OCI-LY7 (cell line): ENCODE measurements around the gene INTS6L. TPM values are rescaled to one million over a fixed set of nuclear protein-coding genes. Genes with fewer than 3 reads are reported as not detected.
"Not testable (repeated sequence)": the region's sequence is repeated elsewhere in the genome, so short reads cannot be mapped to it uniquely, and the experiment has no call there.

Experiments
- BruUV-seq: library from RNA; stranded (reverse); fragments of 400-500 nt; replicated peaks from 2 replicates; lab custom pipeline; 2021; lab: Mats Ljungman, UMichigan
- CTCF ChIA-PET: fragments of 300-600 bp; sonication (Branson Sonifier 250); formaldehyde crosslinking; loops from one replicate; lab custom pipeline; 2022; ENCODE audit warnings: antibody characterized with exemption; ENCODE audit not compliant: unreplicated experiment; lab: Charles Lee
- POLR2A ChIA-PET: fragments of 300-600 bp; sonication (Branson Sonifier 250); formaldehyde crosslinking; loops from one replicate; lab custom pipeline; 2022; ENCODE audit warnings: antibody characterized with exemption; lab: Charles Lee
- DNase-seq: peaks from one replicate; pipeline ENCODE4 v3.0.0-alpha.2; 2015; ENCODE audit warnings: low spot score
- H2AFZ ChIP-seq: fragments of 200-600 bp; sonication (generic), shearing (Covaris generic); 2 replicates; pipeline ENCODE4 v1.6.1; 2014; ENCODE audit warnings: mild to moderate bottlenecking, antibody characterized with exemption, low read length, moderate library complexity
- H3K27ac ChIP-seq: fragments of 200-600 bp; sonication (generic); 2 replicates; pipeline ENCODE4 v1.5.1; 2014; ENCODE audit warnings: mixed run types, low read depth, mild to moderate bottlenecking, moderate library complexity, low read length, inconsistent platforms; ENCODE audit not compliant: poor library complexity, severe bottlenecking
- H3K36me3 ChIP-seq: fragments of 200-600 bp; sonication (generic); 2 replicates; pipeline ENCODE4 v1.6.1; 2014; ENCODE audit warnings: mild to moderate bottlenecking, antibody characterized with exemption, low read length, moderate library complexity, mixed read lengths; ENCODE audit not compliant: insufficient read depth
- H3K4me1 ChIP-seq: fragments of 200-600 bp; sonication (generic); 2 replicates; pipeline ENCODE4 v1.5.1; 2014; ENCODE audit warnings: mild to moderate bottlenecking, low read length; ENCODE audit not compliant: insufficient read depth, poor library complexity, severe bottlenecking
- H3K4me2 ChIP-seq: fragments of 200-600 bp; sonication (generic); 2 replicates; pipeline ENCODE4 v1.6.1; 2014; ENCODE audit warnings: mild to moderate bottlenecking, low read length
- H3K4me3 ChIP-seq: fragments of 200-600 bp; sonication (generic); 2 replicates; pipeline ENCODE4 v1.5.1; 2014; ENCODE audit warnings: mild to moderate bottlenecking, low read depth, low read length; ENCODE audit not compliant: poor library complexity, severe bottlenecking
- H3K79me2 ChIP-seq: fragments of 200-600 bp; sonication (generic); 2 replicates; pipeline ENCODE4 v1.6.1; 2016; ENCODE audit warnings: low read depth, mild to moderate bottlenecking, low read length, moderate library complexity, mixed read lengths; ENCODE audit not compliant: insufficient read depth
- H3K9me2 ChIP-seq: fragments of 200-600 bp; sonication (generic); 2 replicates; pipeline ENCODE4 v1.6.1; 2016; ENCODE audit warnings: mild to moderate bottlenecking, low read length, mixed read lengths; ENCODE audit not compliant: insufficient read depth
- H3K9me3 ChIP-seq: fragments of 200-600 bp; sonication (generic); 2 replicates; pipeline ENCODE4 v1.6.1; 2014; ENCODE audit warnings: mild to moderate bottlenecking, mixed run types, low read length, mixed read lengths
- H4K20me1 ChIP-seq: fragments of 200-600 bp; sonication (generic); 2 replicates; pipeline ENCODE4 v1.6.1; 2014; ENCODE audit warnings: mild to moderate bottlenecking, antibody characterized with exemption, low read length, moderate library complexity, mixed read lengths; ENCODE audit not compliant: insufficient read depth
- EZH2phosphoT487 ChIP-seq: fragments of 200-600 bp; sonication (generic); IDR thresholded peaks from 2 replicates; pipeline ENCODE4 v1.6.1; 2018; ENCODE audit warnings: low read depth, borderline replicate concordance, mild to moderate bottlenecking, mixed run types, antibody characterized with exemption, low read length, moderate library complexity, mixed read lengths
- intact Hi-C: fragments of 100-400 bp; cut with micrococcal nuclease; formaldehyde crosslinking; loops from one replicate; pipeline ENCODE4 v1.10.0; 2022; ENCODE audit not compliant: unreplicated experiment
- total RNA-seq, 2 experiments: library from RNA; depleted of rRNA in 1 of 2; stranded (reverse); fragments of >200 nt in 1 of 2; shearing (Covaris generic) in 1 of 2; gene quantifications; 2 replicates each; pipeline ENCODE4 v1.2.3, GENCODE V29; 2014 to 2022
- TF ChIP-seq, protein P1 (sequence below): fragments of 200-600 bp; sonication (generic); conservative IDR thresholded peaks from 2 replicates; pipeline ENCODE4 v1.5.1; 2014; ENCODE audit warnings: mild to moderate bottlenecking, antibody characterized with exemption, low read length, moderate library complexity, mixed read lengths

INTS6L gene
- total RNA-seq, 2 experiments from 2014 or later: 15.6 to 16.4 TPM

DNA sequence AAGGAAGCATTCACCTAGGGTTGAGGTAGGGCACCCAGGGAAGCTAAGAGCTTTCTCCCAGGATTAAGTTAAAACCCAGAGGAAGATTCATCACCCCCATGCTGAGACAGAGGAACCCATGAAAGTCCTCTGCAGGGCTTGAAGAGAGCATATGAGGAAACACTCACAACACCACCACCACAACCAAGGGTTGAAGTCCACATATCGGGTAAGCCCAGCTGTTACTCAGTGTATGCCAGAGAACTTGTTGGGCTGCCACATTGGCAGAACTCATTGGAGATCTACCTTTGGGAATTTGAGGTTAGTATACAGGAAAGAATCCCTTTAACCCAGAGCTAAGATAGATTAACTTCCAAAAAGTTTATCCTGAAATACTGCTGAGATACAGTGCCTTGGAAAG, 75.1 kb downstream of the INTS6L start:
- intact Hi-C loops: no loop called here
- Histone ChIP-seq H3K79me2 (no peaks in the 10 kb centered on the region), H3K36me3 (no peaks in the 10 kb centered on the region), H3K27ac (no peak overlapping the region), H3K4me3 (no peak overlapping the region), H3K9me2 (no peaks in the 10 kb centered on the region), H3K4me1 (no peaks in the 10 kb centered on the region), H4K20me1 (no peaks in the 10 kb centered on the region), H2AFZ (no peak overlapping the region), H3K9me3 (no peaks in the 10 kb centered on the region), H3K4me2 (no peak overlapping the region)
- ChIA-PET CTCF (no interaction called here), POLR2A (no interaction called here)
- no peak for DNase-seq
- BruUV-seq: no TSS peak
- TF ChIP-seq, protein P1, sequence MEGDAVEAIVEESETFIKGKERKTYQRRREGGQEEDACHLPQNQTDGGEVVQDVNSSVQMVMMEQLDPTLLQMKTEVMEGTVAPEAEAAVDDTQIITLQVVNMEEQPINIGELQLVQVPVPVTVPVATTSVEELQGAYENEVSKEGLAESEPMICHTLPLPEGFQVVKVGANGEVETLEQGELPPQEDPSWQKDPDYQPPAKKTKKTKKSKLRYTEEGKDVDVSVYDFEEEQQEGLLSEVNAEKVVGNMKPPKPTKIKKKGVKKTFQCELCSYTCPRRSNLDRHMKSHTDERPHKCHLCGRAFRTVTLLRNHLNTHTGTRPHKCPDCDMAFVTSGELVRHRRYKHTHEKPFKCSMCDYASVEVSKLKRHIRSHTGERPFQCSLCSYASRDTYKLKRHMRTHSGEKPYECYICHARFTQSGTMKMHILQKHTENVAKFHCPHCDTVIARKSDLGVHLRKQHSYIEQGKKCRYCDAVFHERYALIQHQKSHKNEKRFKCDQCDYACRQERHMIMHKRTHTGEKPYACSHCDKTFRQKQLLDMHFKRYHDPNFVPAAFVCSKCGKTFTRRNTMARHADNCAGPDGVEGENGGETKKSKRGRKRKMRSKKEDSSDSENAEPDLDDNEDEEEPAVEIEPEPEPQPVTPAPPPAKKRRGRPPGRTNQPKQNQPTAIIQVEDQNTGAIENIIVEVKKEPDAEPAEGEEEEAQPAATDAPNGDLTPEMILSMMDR: no peak
- no peak for TF ChIP-seq EZH2phosphoT487

DNA sequence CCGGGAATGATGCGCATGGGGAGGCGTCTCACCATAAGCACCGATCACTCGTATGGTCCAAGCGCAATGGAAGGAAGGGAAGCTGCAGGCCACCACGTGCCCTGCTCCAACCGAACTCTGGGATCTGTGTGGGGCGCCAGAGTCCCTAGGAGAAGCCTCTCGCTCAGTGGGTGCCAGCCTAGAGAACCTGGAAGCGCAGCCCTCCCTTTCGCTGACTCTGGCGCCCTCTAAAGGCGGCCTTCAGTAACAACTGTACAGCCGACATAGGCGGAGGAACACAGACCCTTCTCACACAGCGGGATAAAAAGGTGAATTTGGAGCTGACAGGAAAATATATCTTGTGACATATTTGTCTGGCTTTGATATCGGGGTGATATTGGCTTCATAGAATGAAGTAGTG, 76.0 kb downstream of the INTS6L start:
- no peak overlapping the region for H3K4me2 ChIP-seq
- H3K9me2 ChIP-seq: no peaks in the 10 kb centered on the region
- no peak overlapping the region for H3K4me3 ChIP-seq
- no peaks in the 10 kb centered on the region for H4K20me1 ChIP-seq
- BruUV-seq: no TSS peak
- TF ChIP-seq EZH2phosphoT487: no peak
- TF ChIP-seq, protein P1: peak; percentile 73
- no peak overlapping the region for H3K27ac ChIP-seq
- H3K4me1 ChIP-seq: no peaks in the 10 kb centered on the region
- no peaks in the 10 kb centered on the region for H3K9me3 ChIP-seq
- no peaks in the 10 kb centered on the region for H3K36me3 ChIP-seq
- DNase-seq: peak; percentile 42
- no peaks in the 10 kb centered on the region for H3K79me2 ChIP-seq
- intact Hi-C loops: loop anchor here (2.0 kb wide), 1 partner anchor 112 kb away; no protein-coding TSS in a partner anchor
- H2AFZ ChIP-seq: no peak overlapping the region
- ChIA-PET CTCF (no interaction called here), POLR2A (no interaction called here)

DNA sequence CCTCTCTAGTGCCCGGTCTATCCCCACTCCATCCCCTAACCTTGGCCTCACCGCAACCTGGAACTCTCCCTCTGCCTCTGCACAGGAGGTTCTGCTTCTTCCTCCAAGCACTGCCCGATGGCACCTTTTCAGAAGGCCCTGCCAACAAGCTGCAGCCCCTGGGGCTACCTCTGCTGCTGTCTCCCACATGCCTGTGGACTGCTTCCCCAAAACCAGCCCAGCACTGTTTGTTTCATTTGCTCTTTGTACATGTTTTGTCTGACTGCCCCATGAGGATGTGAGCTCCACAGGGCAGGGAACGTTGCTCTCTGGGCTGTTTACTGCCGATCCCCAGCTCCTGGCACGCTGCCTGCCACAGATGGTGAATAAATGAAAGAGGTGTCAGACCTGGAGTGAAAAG, 85.4 kb downstream of the INTS6L start:
- POLR2A ChIA-PET: no interaction called here
- CTCF ChIA-PET: no interaction called here
- no peak overlapping the region for H3K4me2 ChIP-seq
- no peak overlapping the region for H3K4me3 ChIP-seq
- H3K36me3 ChIP-seq: no peaks in the 10 kb centered on the region
- H4K20me1 ChIP-seq: no peaks in the 10 kb centered on the region
- BruUV-seq: no TSS peak
- no peak overlapping the region for H2AFZ ChIP-seq
- no peaks in the 10 kb centered on the region for H3K79me2 ChIP-seq
- no peak for TF ChIP-seq EZH2phosphoT487
- TF ChIP-seq, protein P1: no peak
- intact Hi-C loops: no loop called here
- DNase-seq: no peak
- H3K9me2 ChIP-seq: no peaks in the 10 kb centered on the region
- no peak overlapping the region for H3K27ac ChIP-seq
- H3K4me1 ChIP-seq: no peaks in the 10 kb centered on the region
- H3K9me3 ChIP-seq: no peaks in the 10 kb centered on the region

DNA sequence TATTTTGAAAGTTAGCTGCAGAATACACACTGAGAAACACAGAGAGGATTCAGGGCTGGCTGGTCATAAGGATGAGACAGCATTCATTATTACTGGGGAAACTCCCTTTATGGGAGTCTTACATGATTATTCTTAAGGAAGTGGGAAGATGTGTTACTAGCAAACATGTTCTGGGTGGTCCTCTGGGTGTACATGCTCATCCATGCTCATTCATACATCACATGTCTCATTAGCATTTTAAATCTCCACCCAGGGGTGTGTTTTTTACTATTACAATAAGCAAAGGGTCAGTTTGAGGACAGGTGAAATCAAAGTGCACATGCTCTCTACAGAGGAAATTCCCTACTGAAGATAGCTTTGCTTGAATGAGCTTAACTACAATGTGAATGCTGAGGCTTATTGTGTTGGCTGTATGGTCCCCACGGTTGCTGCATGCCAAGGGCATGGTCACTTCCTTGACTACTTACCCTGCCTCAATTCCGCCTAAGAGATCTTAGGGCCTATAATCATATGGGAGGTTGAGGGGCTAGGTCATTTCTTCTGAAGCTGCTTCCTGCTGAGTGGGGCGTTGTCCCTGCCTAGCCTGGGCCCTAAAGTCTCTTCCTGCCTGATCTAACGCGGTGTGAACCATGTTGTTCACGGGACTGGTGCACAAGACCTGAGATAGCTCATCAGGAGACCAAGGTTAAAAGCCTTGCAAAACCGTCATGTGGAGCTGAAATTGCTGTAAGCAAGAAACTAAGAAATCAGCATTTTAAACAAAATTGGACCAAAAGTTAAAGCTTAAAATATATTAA, 104.1 kb downstream of the INTS6L start:
- BruUV-seq, H3K4me3 ChIP-seq, H3K4me2 ChIP-seq, H3K9me2 ChIP-seq, H3K36me3 ChIP-seq, H3K79me2 ChIP-seq, H4K20me1 ChIP-seq, intact Hi-C loops, H3K4me1 ChIP-seq, POLR2A ChIA-PET, DNase-seq, H3K27ac ChIP-seq, H2AFZ ChIP-seq, H3K9me3 ChIP-seq, CTCF ChIA-PET: not testable (repeated sequence)
